ENCODE measurements around the gene ATP8B1.

Gene ATP8B1

DNA sequence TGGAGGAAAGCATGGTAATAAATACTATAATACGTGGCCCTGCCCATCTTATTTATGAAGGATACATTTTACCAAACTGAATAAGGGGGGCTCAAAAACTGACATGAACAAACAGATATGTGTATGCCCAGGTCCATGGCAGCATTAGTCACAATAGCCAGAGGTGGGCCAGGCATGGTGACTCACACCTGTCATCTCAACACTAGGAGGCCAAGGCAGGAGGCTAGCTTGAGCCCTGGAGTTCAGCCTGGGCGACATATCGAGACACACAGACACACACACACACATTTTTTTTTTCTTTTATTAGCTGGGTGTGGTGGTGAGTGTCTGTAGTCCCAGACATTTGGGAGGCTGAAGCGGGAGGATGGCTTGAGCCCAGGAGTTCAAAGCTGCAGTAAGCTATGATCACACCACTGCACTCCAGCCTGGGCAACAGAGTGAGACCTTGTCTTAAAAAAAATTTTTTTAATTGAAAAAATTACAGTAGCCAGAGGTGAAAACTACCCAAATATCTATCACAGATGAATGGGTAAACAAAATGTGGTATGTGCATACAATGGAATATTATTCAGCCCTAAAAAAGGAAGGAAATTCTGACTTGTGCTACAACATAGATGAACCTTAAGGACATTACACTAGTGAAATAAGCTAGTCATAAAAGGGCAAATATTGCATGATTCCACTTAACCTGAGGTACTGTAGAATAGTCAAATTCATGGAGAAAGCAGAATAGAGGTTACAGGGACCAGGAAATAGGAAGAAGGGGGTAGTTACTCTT, 8.0 kb downstream of the ATP8B1 start:
- DNase-seq (ENCODE audit: extremely low read depth in 1 of 2, low read depth in 1 of 2): no peak

- no peak for DNase-seq (ENCODE audit: extremely low read depth in 1 of 2, low read depth in 1 of 2)
Measured at GRCh38 chr18:57793302-57793986, 9.7 kb downstream of the ATP8B1 start.

- DNase-seq (ENCODE audit: extremely low read depth in 1 of 2, low read depth in 1 of 2): no peak
Measured at GRCh38 chr18:57792631-57793301, 10.3 kb downstream of the ATP8B1 start.

DNA sequence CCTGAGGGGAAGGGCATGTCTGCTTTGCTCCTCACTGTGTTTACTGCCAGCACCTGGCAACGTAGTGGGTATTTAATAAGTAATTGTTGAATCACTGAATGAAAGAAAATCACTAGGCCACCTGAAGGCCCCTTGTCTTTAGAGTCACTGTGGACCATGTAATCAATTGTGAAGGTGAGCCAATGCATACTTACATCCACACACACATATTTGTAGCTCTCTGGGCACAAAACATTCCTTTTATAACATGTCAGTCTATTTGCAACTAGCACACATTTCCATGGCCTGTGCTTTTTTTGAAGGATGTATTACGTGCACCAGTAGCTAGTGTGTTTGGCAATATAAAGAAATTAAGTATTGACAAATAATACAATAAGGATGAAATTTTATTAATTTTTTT, 11.2 kb downstream of the ATP8B1 start:
- DNase-seq (ENCODE audit: extremely low read depth in 1 of 2, low read depth in 1 of 2): no peak

DNA sequence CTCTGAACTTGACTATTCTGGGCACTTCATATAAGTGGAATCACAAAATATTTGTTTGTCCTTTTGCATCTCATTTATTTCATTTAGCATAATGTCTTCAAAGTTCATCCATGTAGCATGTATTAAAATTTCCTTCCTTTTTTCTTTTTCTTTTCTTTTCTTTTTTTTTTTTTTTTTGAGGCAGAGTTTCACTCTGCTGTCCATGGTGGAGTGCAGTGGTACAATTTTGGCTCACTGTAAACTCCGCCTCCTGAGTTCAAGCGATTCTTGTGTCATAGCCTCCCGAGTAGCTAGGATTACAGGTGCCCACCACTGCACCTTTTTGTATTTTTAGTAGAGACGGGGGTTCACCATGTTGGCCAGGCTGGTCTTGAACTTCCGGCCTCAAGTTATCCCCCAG, 11.9 kb downstream of the ATP8B1 start:
- DNase-seq (ENCODE audit: extremely low read depth in 1 of 2, low read depth in 1 of 2): no peak

DNA sequence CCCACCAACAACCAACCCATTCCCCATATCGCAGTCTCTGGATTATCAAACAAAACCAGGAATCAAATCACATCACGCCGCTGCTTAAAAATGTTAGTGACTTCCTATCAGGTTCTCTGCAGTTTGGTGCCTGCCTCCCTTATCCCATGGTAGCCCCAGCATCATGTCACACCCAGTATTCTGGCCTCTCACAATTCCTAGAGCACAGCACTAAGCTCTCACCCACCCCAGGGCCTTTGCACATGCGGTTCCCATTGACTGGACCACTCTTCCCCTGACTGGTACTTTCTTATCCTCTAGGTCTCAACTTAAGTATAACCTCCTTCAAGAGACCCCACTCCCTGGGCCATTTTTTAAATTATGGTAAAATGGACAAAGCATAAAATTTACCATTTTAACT, 12.8 kb downstream of the ATP8B1 start:
- no peak for DNase-seq (ENCODE audit: extremely low read depth in 1 of 2, low read depth in 1 of 2)

- DNase-seq (ENCODE audit: extremely low read depth in 1 of 2, low read depth in 1 of 2): no peak
Measured at GRCh38 chr18:57789759-57790158, 13.4 kb downstream of the ATP8B1 start.

- no peak for DNase-seq (ENCODE audit: extremely low read depth in 1 of 2, low read depth in 1 of 2)
Measured at GRCh38 chr18:57789090-57789489, 14.0 kb downstream of the ATP8B1 start.

- DNase-seq (ENCODE audit: extremely low read depth in 1 of 2, low read depth in 1 of 2): no peak
Measured at GRCh38 chr18:57787068-57787685, 15.9 kb downstream of the ATP8B1 start.

DNA sequence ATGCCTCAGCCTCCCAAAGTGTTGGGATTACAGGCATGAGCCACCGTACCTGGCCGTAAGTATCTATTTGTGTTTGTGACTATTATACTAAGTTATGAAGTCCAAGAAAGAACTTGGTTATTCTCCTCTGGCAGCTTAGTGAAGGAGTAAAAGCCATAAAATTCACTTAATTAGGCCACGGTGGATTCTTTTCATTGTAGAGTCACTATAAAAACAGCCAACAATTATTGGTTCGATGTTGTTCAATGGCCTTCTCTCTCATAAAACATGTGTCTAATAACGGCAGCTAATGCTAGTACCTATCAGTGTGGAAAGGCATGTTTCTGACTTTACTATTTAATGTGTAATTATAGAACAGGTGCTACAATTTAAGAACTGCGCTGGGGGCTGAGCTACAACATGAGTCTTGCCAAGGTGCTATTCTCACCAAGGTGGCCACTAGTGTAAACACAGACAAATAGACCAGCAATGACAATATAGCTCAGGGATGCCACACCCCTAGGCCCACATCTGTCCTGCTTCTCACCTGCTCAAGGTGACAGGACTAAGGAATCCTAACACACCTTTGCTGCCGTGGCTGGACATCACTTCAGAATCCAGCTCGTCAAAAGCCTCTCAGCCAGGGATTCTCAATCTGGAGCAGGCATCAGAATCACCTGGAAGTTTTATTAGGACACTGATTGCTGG, 17.2 kb downstream of the ATP8B1 start:
- no peak for DNase-seq (ENCODE audit: extremely low read depth in 1 of 2, low read depth in 1 of 2)

- no peak for DNase-seq (ENCODE audit: extremely low read depth in 1 of 2, low read depth in 1 of 2)
Measured at GRCh38 chr18:57784801-57785114, 18.4 kb downstream of the ATP8B1 start.

GRCh38 chr18:57784034-57784800, 18.9 kb downstream of the ATP8B1 start:
- no peak for DNase-seq (ENCODE audit: extremely low read depth in 1 of 2, low read depth in 1 of 2)

DNA sequence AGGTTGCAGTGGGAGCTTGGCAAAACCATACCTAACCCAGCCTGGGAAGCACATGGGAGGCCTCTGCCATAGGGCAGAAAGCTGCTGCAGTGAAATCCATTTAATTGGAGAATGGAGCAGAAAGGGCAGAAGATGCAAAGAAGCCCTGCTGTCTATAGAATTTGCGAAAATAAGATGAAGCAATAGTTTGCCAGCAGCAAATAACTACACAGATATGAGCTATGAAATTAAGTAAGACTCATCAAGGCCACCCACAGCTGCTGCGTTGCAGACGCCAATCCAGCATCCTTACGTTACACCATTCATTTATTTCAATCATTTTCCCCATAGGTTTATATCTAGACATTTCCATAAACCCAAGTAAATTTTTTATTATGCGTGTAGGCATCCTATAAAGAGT, 21.1 kb downstream of the ATP8B1 start:
- DNase-seq (ENCODE audit: extremely low read depth in 1 of 2, low read depth in 1 of 2): no peak

DNA sequence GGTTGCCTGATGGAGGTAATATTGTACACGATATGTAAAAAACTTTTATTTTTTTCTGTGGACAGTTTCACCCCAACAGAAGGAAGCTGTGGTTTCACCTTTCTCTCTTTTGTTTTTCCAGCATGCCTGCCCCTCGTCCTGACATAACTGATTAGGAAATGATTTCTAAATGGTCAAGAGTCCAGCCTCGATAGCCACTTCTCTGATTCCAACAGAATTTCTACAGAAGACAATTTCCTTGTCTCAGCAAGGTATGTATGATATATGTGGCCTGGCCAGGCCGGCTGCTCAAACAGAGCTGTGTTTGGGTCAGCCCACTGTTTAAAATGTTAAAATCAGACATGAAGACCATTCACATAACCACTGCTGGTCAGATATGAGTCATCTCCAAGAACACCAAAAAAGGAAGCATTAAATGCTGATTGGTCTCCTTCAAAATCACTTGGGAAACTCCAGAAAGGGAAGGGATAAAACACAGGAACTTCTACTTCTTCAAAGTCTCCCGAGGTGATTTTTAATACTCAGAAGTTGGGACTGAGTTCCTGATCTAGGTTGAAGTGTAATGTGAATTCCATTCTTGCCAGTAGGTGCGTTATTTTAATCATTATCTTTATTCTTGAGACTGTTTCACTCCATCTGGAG, 22.3 kb downstream of the ATP8B1 start:
- DNase-seq (ENCODE audit: extremely low read depth in 1 of 2, low read depth in 1 of 2): no peak

- no peak for DNase-seq (ENCODE audit: extremely low read depth in 1 of 2, low read depth in 1 of 2)
Measured at GRCh38 chr18:57780318-57780705, 22.8 kb downstream of the ATP8B1 start.

- no peak for DNase-seq (ENCODE audit: extremely low read depth in 1 of 2, low read depth in 1 of 2)
Measured at GRCh38 chr18:57776767-57777166, 26.3 kb downstream of the ATP8B1 start.

GRCh38 chr18:57776354-57776753, 26.8 kb downstream of the ATP8B1 start:
- no peak for DNase-seq (ENCODE audit: extremely low read depth in 1 of 2, low read depth in 1 of 2)

DNA sequence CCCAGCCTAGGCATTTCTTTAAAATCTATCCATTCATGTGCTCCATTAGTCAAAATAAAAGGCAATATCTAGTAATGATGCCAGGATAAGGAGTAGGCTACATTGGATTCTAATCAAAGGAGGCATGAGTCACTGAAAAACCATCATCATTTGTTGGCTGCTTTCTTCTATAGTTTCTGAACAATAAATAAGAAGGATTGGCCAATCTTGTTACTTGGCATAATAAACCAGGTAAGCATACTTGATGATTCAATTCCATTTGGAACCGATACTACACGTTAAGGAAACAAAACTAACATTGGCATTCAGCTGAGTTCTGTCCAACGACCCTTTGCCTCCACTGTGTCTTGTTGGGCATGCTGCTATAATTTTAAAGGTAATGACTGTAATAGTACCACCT, 27.2 kb downstream of the ATP8B1 start:
- DNase-seq (ENCODE audit: extremely low read depth in 1 of 2, low read depth in 1 of 2): no peak

DNA sequence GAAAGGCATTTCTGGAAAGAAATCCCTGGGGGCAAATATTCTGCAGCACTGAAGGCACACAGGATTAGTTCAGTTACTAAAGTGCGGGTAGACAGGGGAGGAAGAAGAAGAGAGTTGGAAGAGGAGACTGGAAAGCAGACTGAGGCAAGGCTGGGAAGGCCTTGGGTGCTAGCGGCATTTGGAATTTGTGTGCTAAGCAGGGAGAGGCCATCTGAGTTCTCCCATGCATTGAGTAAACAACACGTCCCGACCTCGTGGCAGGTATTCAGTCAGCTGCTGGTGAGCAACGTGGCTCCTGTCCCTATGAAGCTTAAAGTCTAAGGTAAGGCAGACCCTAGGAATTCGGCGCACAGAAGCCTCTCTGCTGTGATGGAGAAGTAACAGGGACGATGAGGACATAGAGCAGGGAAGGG, 30.7 kb downstream of the ATP8B1 start:
- no peak for DNase-seq (ENCODE audit: extremely low read depth in 1 of 2, low read depth in 1 of 2)

GRCh38 chr18:57771626-57772025, 31.5 kb downstream of the ATP8B1 start:
- DNase-seq (ENCODE audit: extremely low read depth in 1 of 2, low read depth in 1 of 2): no peak

Measured in activated CD8-positive, alpha-beta memory T cell treated with anti-CD3 and anti-CD28 coated beads for 1 hour (primary cell).